Fibroblast of the aortic adventitia (primary cell): ENCODE data around the gene GUCA2B. TPM values are rescaled to one million over a fixed set of nuclear protein-coding genes. Genes with fewer than 3 reads are reported as not detected.

ENCODE experiments used
- DNase-seq: peaks from one replicate; pipeline ENCODE4 v3.0.0-alpha.2; 2010; ENCODE audit warnings: low read depth
- H3K4me3 ChIP-seq: 2 replicates; pipeline ENCODE4 v1.5.1; 2011; ENCODE audit warnings: low read depth, mild to moderate bottlenecking, control low read depth, low read length, moderate library complexity
- total RNA-seq: library from RNA; depleted of rRNA; stranded (reverse); fragments of >200 nt; gene quantifications from 2 replicates; pipeline ENCODE4 v1.2.3, GENCODE V29; 2012; ENCODE audit warnings: low replicate concordance
- TF ChIP-seq, protein P1 (sequence below): IDR thresholded peaks from 2 replicates; pipeline ENCODE4 v1.5.1; 2011; ENCODE audit warnings: mild to moderate bottlenecking, low read length, control low read depth, inconsistent platforms; ENCODE audit not compliant: insufficient read depth

GUCA2B gene
- total RNA-seq, 1 donor, result not detected

DNA sequence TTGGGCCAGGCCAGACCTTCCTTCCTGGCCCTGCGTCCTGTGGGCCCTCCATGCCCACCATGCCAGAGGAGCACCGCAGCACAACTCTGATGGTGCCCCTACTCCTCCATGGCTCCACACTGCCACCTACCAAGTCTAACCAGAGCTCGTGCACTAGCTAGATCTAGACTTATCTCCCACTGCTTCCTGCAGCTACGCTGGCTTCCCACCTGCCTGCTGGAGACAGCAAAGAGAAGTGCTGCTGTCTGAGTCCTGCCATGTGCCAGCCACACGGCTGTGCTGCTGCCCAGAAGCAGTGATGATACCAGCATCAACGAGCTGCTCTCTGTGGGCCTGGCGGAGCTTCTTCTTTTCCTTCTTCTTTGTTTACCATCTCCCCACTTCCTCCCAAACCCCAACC, 4.5 kb downstream of the GUCA2B start:
- no peak overlapping the region for H3K4me3 ChIP-seq
- TF ChIP-seq, protein P1, sequence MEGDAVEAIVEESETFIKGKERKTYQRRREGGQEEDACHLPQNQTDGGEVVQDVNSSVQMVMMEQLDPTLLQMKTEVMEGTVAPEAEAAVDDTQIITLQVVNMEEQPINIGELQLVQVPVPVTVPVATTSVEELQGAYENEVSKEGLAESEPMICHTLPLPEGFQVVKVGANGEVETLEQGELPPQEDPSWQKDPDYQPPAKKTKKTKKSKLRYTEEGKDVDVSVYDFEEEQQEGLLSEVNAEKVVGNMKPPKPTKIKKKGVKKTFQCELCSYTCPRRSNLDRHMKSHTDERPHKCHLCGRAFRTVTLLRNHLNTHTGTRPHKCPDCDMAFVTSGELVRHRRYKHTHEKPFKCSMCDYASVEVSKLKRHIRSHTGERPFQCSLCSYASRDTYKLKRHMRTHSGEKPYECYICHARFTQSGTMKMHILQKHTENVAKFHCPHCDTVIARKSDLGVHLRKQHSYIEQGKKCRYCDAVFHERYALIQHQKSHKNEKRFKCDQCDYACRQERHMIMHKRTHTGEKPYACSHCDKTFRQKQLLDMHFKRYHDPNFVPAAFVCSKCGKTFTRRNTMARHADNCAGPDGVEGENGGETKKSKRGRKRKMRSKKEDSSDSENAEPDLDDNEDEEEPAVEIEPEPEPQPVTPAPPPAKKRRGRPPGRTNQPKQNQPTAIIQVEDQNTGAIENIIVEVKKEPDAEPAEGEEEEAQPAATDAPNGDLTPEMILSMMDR, result no peak
- DNase-seq, result no peak

DNA sequence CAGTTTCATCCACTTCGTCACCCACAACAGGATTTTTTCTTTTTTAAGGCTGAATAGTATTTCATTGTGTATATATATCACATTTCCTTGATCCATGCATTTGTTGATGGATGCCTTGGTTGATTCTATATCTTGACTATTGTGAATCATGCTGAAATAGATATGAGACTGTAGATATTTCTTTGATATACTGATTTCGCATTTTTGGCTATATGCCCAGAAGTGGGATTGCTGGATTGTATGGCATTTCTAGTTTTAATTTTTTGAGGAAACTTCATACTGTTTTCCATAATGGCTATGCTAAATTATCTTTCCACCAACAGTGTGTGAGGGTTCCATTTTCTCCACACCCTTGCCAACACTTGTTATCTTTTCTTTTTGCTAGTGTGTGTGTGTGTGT, 5.0 kb downstream of the GUCA2B start:
- TF ChIP-seq, protein P1, result no peak
- H3K4me3 ChIP-seq, result no peak overlapping the region
- DNase-seq, result peak; percentile 15

DNA sequence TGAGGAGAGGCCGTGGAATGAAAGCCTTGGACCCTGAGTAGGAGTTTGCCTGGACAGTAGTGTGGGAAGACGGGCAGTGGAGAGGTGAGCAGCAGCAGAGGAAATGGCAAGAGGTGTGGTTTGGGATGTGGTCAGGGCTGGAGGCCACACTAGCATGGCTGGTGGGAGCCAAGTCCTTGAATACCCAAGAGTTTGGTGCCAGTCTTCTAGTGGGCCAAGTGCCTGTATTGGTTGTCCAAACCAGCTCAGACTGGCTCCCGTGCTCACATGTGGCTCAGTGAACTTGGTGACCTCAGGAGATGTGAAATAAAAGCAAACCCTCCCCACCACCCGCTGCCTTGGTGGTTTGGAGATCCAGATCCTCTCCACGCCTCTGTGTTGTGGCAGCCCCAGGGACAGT, 9.0 kb downstream of the GUCA2B start:
- TF ChIP-seq, protein P1, result no peak
- no peak overlapping the region for H3K4me3 ChIP-seq
- DNase-seq, result no peak

DNA sequence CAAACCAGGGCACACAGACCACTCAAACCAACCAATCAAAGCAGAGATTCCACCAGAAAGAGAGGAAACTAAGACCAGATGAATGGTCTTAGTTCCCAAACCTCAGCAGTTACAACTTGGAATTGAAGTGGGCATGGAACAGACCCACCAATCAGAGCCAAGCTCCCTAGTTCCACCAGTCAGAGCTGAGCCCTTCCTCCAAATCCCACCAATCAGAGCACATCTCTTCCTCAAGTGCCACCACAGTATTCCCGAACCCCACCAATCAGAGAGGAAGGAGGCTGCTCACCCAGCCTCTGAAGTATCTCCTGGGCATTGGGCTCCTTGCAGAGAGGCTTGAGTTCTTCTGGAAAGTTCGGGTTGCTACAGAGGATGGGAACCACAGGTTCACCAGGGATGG, 9.9 kb downstream of the GUCA2B start:
- TF ChIP-seq, protein P1, result no peak
- DNase-seq, result peak; percentile 9
- H3K4me3 ChIP-seq, result no peak overlapping the region

DNA sequence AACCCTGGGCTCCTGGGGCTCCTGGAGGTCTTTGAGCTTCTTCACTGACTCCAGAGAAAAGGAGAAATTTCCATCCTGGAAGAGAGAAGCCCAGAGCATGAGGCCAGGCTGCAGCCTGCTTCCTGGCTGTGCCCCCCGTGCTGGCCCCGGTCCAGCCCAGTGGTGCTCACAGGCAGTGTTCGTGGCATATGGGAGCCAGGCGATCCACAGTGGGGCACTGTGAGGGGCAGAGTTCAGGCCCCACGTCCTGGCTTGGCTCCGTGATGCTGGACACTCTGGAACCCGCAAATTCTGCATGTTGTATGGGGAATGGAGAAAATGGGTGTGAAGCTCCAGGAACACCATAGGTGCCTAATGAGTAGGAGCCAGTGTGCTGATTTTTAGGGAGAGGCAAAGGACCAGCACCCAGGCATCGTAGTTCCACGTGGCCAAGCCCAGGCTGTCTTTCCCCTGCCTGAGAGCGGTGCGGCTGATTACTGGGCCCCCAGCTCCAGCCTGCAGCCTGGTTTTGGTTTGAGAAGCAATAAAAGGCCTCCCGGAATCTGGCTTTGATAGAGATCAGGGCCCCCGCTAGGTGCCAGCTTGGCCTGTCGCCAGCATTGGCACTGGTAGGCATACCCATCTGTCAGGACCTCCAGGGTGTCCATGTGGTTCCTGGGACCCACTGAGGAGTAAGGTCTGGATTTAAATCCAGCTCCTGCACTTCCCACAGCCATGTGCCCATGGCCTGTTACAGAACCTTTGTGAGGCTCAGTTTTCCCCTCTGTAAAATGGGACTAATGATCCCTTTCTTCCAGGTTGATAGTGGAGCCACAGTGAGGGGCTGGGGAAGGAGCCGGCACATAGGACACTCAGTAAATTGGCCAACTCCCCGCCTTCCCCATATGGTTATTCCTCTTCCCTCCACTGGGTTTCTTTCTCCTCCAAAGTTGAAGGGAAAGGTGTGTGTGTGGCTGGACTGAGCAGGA, 10.6 kb downstream of the GUCA2B start:
- no peak overlapping the region for H3K4me3 ChIP-seq
- no peak for DNase-seq
- TF ChIP-seq, protein P1, result no peak

DNA sequence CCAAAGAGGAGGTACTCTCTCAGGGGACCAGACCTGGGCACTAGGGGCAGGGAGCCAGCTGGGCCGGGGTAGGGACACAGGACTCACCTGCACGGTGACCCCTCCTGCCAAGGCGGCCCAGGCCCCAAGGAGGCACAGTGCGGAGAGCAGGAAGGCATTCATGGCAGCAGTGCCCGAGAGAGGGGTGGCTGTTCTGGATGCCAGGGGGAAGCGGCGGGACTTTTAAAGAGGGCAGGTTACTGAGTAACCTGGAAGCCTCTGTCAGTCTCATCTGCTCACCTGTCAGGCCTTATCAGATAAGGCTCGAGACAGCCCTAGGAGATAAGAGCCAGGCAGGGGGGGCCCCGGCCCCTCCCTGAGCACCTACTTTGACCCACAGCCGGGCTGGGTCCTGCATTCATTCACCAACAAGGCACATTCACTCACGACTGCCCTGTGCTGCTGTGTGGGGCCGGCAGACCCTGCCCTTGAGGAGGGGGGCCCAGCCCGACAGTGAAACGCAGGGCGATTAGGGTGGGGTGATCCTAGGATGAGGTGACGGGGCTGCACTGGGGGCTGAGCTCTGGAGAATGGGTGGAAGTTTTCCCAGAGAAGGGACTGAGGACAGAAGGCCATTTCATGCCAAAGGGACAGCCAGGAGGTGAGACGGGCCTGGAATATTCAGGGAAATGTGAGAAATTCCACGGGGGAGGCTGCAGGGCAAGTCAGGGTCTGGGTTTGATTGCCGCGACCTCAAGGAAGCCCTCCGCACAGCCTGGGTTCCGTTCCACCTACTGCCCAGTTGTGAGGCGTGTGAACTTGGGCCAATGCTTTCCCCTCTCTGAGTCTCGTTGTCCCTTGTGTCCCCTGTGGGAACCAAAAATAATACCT, 11.6 kb downstream of the GUCA2B start, which contains the start of gene GUCA2A:
TSS of gene GUCA2A (minus strand) at position 195 of the 870 bp plus-strand sequence. CDS start at position 162, 33 bp downstream.
- TF ChIP-seq, protein P1, result no peak
- no peak for DNase-seq
- no peak within 1 kb of the TSS for H3K4me3 ChIP-seq
